Measurements from ENCODE around the gene RNF103.

GRCh38 chr2:86617738-86618137, 5.9 kb downstream of the RNF103 start:
- TF ChIP-seq FOSL1 (IDR thresholded peaks at IDR 0.05; ENCODE audit: insufficient read depth, low read depth, low read length) (no peak), RAD21 (IDR thresholded peaks at IDR 0.05 in 1 of 2, conservative IDR thresholded peaks at IDR 0.05 in 1 of 2; ENCODE audit: low read depth in 2 of 2, low read length in 2 of 2) (no peak), POLR2AphosphoS5 (IDR thresholded peaks at IDR 0.05; ENCODE audit: low read depth, low read length) (no peak), JUND (IDR thresholded peaks at IDR 0.05; ENCODE audit: low read length) (no peak), EP300 (IDR thresholded peaks at IDR 0.05; ENCODE audit: borderline replicate concordance in 1 of 2, low read depth in 2 of 2, low read length in 2 of 2) (no peak), TAF1 (IDR thresholded peaks at IDR 0.05; ENCODE audit: low read depth, low read length) (no peak), GABPA (IDR thresholded peaks at IDR 0.05; ENCODE audit: borderline replicate concordance, insufficient read depth, low read length) (no peak), POLR2A (IDR thresholded peaks at IDR 0.05; ENCODE audit: control extremely low read depth in 1 of 2, low read depth in 2 of 2, low read length in 2 of 2) (no peak), USF2 (IDR thresholded peaks at IDR 0.05; ENCODE audit: low read length) (no peak)

Data from H1 (cell line).